ENCODE measurements around the gene NUS1. TPM values are rescaled to one million over a fixed set of nuclear protein-coding genes. Genes with fewer than 3 reads are reported as not detected.

NUS1 gene
- total and polyA plus RNA-seq, 9 of the 15 experiments (the other 6 are each of a cell fraction or from before 2014, with no cell fraction given): 16.3 to 53.7 (median 26.4) TPM

GRCh38 chr6:117740605-117741004 is 65.3 kb downstream of the NUS1 start (continued):
- TF ChIP-seq STAT5A (IDR thresholded peaks at IDR 0.05; ENCODE audit: borderline replicate concordance, low read length) (peak; percentile 66; the same call in 1 of the 2 replicates), HDAC6 (IDR thresholded peaks at IDR 0.05; ENCODE audit: low read depth, low read length) (no peak), MCM3 (IDR thresholded peaks at IDR 0.05) (no peak), CBFA2T3 (IDR thresholded peaks at IDR 0.05) (peak; percentile 93), NCOA1 (IDR thresholded peaks at IDR 0.05; ENCODE audit: low read depth) (no peak), MTA2 (IDR thresholded peaks at IDR 0.05; ENCODE audit: low read depth) (peak; percentile 67), ZBTB43 (CRISPR knock-in tag; IDR thresholded peaks at IDR 0.05) (no peak), TEAD4 (IDR thresholded peaks at IDR 0.05; ENCODE audit: low read length) (peak; percentile 93), TEAD4 (CRISPR knock-in tag; IDR thresholded peaks at IDR 0.05; ENCODE audit: borderline replicate concordance) (no peak), ZKSCAN1 (IDR thresholded peaks at IDR 0.05; ENCODE audit: low read depth, low read length) (no peak), RCOR1 (IDR thresholded peaks at IDR 0.05; ENCODE audit: borderline replicate concordance in 1 of 2, low read depth in 2 of 2, low read length in 2 of 2) (peak in 1 of 2 experiments; percentile 68; a peak in 2 of 4 replicates), ZMIZ1 (IDR thresholded peaks at IDR 0.05; ENCODE audit: low read depth in 2 of 2, low read length in 2 of 2) (peak in 1 of 2 experiments; percentile 38; a peak in 1 of 4 replicates), POLR2AphosphoS5 (IDR thresholded peaks at IDR 0.05; ENCODE audit: control insufficient read depth, insufficient read depth, low read depth, low read length) (peak; percentile 33; the same call in 1 of the 2 replicates), BRD9 (IDR thresholded peaks at IDR 0.05; ENCODE audit: low read depth, partially characterized antibody) (no peak), TCF3 (CRISPR knock-in tag; IDR thresholded peaks at IDR 0.05) (peak; percentile 64), ZBTB1 (CRISPR knock-in tag; IDR thresholded peaks at IDR 0.05; ENCODE audit: borderline replicate concordance, low read depth) (no peak), E2F5 (CRISPR knock-in tag; IDR thresholded peaks at IDR 0.05) (no peak), HNRNPK (IDR thresholded peaks at IDR 0.05; ENCODE audit: low read depth, low read length, poor library complexity, severe bottlenecking) (no peak), COPS2 (conservative IDR thresholded peaks at IDR 0.05) (no peak), AFF4 (CRISPR knock-in tag; IDR thresholded peaks at IDR 0.05) (no peak), ZNF174 (CRISPR knock-in tag; IDR thresholded peaks at IDR 0.05) (no peak)
